GM23338 (cell line): ENCODE results near the gene IFNA4. TPM values are rescaled to one million over a fixed set of nuclear protein-coding genes. Genes with fewer than 3 reads are reported as not detected.
"Not testable (repeated sequence)": the region's sequence is repeated elsewhere in the genome, so short reads cannot be mapped to it uniquely, and the experiment has no call there.

ENCODE experiments used
- ATAC-seq: fragments of 200-7000 bp; cut with Tn5 transposase; 3 replicates; pipeline ENCODE4 v1.9.1; 2020
- DNase-seq: peaks from one replicate; pipeline ENCODE4 v3.0.0-alpha.2; 2015; ENCODE audit warnings: low spot score
- H2AFZ ChIP-seq: fragments of 200-600 bp; sonication (generic); 2 replicates; pipeline ENCODE4 v1.8.0; 2016; ENCODE audit warnings: antibody characterized with exemption, mild to moderate bottlenecking, moderate library complexity
- H3F3A ChIP-seq: fragments of 200-600 bp; sonication (generic); replicated peaks from 2 replicates; pipeline ENCODE4 v1.8.0; 2017; ENCODE audit warnings: antibody characterized with exemption, mixed run types, low read depth
- H3K27ac ChIP-seq: fragments of 200-600 bp; sonication (generic); 2 replicates; pipeline ENCODE4 v1.6.1; 2016; ENCODE audit warnings: low read depth
- H3K27me3 ChIP-seq: fragments of 200-600 bp; sonication (generic); 2 replicates; pipeline ENCODE4 v1.8.0; 2016; ENCODE audit warnings: mild to moderate bottlenecking, mixed run types, moderate library complexity; ENCODE audit not compliant: insufficient read depth
- H3K36me3 ChIP-seq: fragments of 200-600 bp; sonication (generic); 2 replicates; pipeline ENCODE4 v1.8.0; 2016; ENCODE audit warnings: mild to moderate bottlenecking; ENCODE audit not compliant: insufficient read depth
- H3K4me1 ChIP-seq: fragments of 200-600 bp; sonication (generic); 2 replicates; pipeline ENCODE4 v1.8.0; 2016; ENCODE audit warnings: mild to moderate bottlenecking, moderate library complexity; ENCODE audit not compliant: insufficient read depth
- H3K4me2 ChIP-seq: fragments of 200-600 bp; sonication (generic); 2 replicates; pipeline ENCODE4 v1.7.1; 2017; ENCODE audit warnings: mixed run types
- H3K4me3 ChIP-seq: fragments of 200-600 bp; sonication (generic); 2 replicates; pipeline ENCODE4 v1.6.1; 2016; ENCODE audit warnings: mixed run types
- H3K79me2 ChIP-seq: fragments of 200-600 bp; sonication (generic); replicated peaks from 2 replicates; pipeline ENCODE4 v1.8.0; 2017; ENCODE audit warnings: mild to moderate bottlenecking; ENCODE audit not compliant: insufficient read depth
- H3K9me2 ChIP-seq: fragments of 200-600 bp; sonication (generic); 2 replicates; pipeline ENCODE4 v1.8.0; 2017; ENCODE audit not compliant: insufficient read depth
- H4K20me1 ChIP-seq: fragments of 200-600 bp; sonication (generic); replicated peaks from 2 replicates; pipeline ENCODE4 v1.8.0; 2017; ENCODE audit warnings: mild to moderate bottlenecking; ENCODE audit not compliant: insufficient read depth
- H3K27ac Mint-ChIP-seq: 2 replicates; pipeline ENCODE4 v1.8.0; 2020; ENCODE audit warnings: inconsistent platforms, mild to moderate bottlenecking, moderate library complexity, mixed read lengths
- H3K27me3 Mint-ChIP-seq: 3 replicates; pipeline ENCODE4 v1.8.0; 2022; ENCODE audit warnings: low read depth, mild to moderate bottlenecking, moderate library complexity, mixed read lengths, inconsistent platforms; ENCODE audit not compliant: insufficient read depth, poor library complexity
- H3K36me3 Mint-ChIP-seq: 3 replicates; pipeline ENCODE4 v1.8.0; 2021; ENCODE audit warnings: low read depth, mild to moderate bottlenecking, inconsistent platforms, moderate library complexity, mixed read lengths
- H3K4me1 Mint-ChIP-seq: 3 replicates; pipeline ENCODE4 v1.8.0; 2020; ENCODE audit warnings: mild to moderate bottlenecking, inconsistent platforms, mixed read lengths
- H3K4me3 Mint-ChIP-seq: 3 replicates; pipeline ENCODE4 v1.8.0; 2021; ENCODE audit warnings: moderate library complexity, mild to moderate bottlenecking, inconsistent platforms, mixed read lengths
- H3K9me3 Mint-ChIP-seq: 3 replicates; pipeline ENCODE4 v1.8.0; 2020; ENCODE audit warnings: moderate library complexity, mild to moderate bottlenecking, inconsistent platforms, mixed read lengths
- ETS1 ChIP-seq: IDR thresholded peaks from 2 replicates; pipeline ENCODE4 v1.6.1; 2016; ENCODE audit warnings: antibody characterized with exemption
- EZH2phosphoT487 ChIP-seq: fragments of 200-600 bp; sonication (generic); IDR thresholded peaks from one replicate; pipeline ENCODE4 v1.8.1; 2018; ENCODE audit warnings: antibody characterized with exemption; ENCODE audit not compliant: unreplicated experiment
- JUNB ChIP-seq: IDR thresholded peaks from one replicate; pipeline ENCODE4 v1.6.1; 2016; ENCODE audit warnings: antibody characterized with exemption; ENCODE audit not compliant: unreplicated experiment
- NANOG ChIP-seq: IDR thresholded peaks from 2 replicates; pipeline ENCODE4 v1.6.1; 2016; ENCODE audit warnings: antibody characterized with exemption, borderline replicate concordance
- REST ChIP-seq: IDR thresholded peaks from one replicate; pipeline ENCODE4 v1.6.1; 2018; ENCODE audit warnings: antibody characterized with exemption; ENCODE audit not compliant: unreplicated experiment
- STAT1 ChIP-seq: IDR thresholded peaks from one replicate; pipeline ENCODE4 v1.6.1; 2016; ENCODE audit warnings: antibody characterized with exemption; ENCODE audit not compliant: unreplicated experiment
- ZNF114 ChIP-seq: fragments of 250-450 bp; sonication (Bioruptor Pico); IDR thresholded peaks from 2 replicates; pipeline ENCODE4 v1.5.0; 2020; ENCODE audit warnings: mild to moderate bottlenecking, moderate library complexity
- polyA plus RNA-seq: library from polyadenylated mRNA; unstranded; fragments of >200 nt; fragmentation: Nextera tagmentation; extraction: Ambion mirVana; gene quantifications from 2 replicates; pipeline ENCODE4 v1.2.1, GENCODE V29; 2016
- total RNA-seq: library from RNA; depleted of rRNA; stranded (reverse); fragments of >200 nt; shearing (Covaris generic); gene quantifications from 2 replicates; pipeline ENCODE4 v1.2.3, GENCODE V29; 2014

IFNA4 gene
- total and polyA plus RNA-seq, 2 experiments from 2014 or later, result not detected

- H3K27me3 Mint-ChIP-seq, result no peaks in the 10 kb centered on the region
- TF ChIP-seq NANOG, result no peak
- no peak for TF ChIP-seq EZH2phosphoT487
- TF ChIP-seq REST, result no peak
- no peak for TF ChIP-seq ETS1
- TF ChIP-seq JUNB, result no peak
- no peak for TF ChIP-seq ZNF114 (CRISPR knock-in tag)
- no peak for TF ChIP-seq STAT1
- H3K27ac Mint-ChIP-seq, result no peak overlapping the region
- DNase-seq (no peak), ATAC-seq (no peak)
- H4K20me1 ChIP-seq, result no peaks in the 10 kb centered on the region
- H3K9me2 ChIP-seq, result no peaks in the 10 kb centered on the region
- H3K4me3 Mint-ChIP-seq, result no peak overlapping the region
- no peaks in the 10 kb centered on the region for H3K27me3 ChIP-seq
- H3K4me2 ChIP-seq, result no peak overlapping the region
- H3K27ac ChIP-seq, result no peak overlapping the region
- no peaks in the 10 kb centered on the region for H3K4me1 ChIP-seq
- no peak overlapping the region for H3K4me3 ChIP-seq
- H3K4me1 Mint-ChIP-seq, result no peaks in the 10 kb centered on the region
- no peaks in the 10 kb centered on the region for H3K36me3 ChIP-seq
- H3K9me3 Mint-ChIP-seq, result peaks cover 4% of the 10 kb centered on the region; the same call in 2 of the 3 replicates
- H3K36me3 Mint-ChIP-seq, result no peaks in the 10 kb centered on the region
- no peaks in the 10 kb centered on the region for H3F3A ChIP-seq
- no peaks in the 10 kb centered on the region for H3K79me2 ChIP-seq
- no peak overlapping the region for H2AFZ ChIP-seq
Observed at GRCh38 chr9:21205204-21205603, 17.8 kb upstream of the IFNA4 start.

GRCh38 chr9:21202105-21202504 lies 14.7 kb upstream of the IFNA4 start, which contains the start of gene IFNA7:
Gene IFNA7, minus strand, starts transcription at chr9:21202205. Its CDS starts 40 bp downstream, at chr9:21202165.
- H3K79me2 ChIP-seq, H3K9me2 ChIP-seq, H3K27ac ChIP-seq, H2AFZ ChIP-seq, H3K36me3 Mint-ChIP-seq, H3K27ac Mint-ChIP-seq, H3K36me3 ChIP-seq, H3K27me3 Mint-ChIP-seq, DNase-seq, H3K4me3 Mint-ChIP-seq, H3F3A ChIP-seq, ATAC-seq, H3K9me3 Mint-ChIP-seq, H3K4me2 ChIP-seq, H3K4me1 ChIP-seq, H4K20me1 ChIP-seq, H3K27me3 ChIP-seq, H3K4me3 ChIP-seq, H3K4me1 Mint-ChIP-seq: not testable (repeated sequence)
